Mesothelial cell of epicardium (in vitro differentiated cells): ENCODE results near the gene RBMS1. TPM values are rescaled to one million over a fixed set of nuclear protein-coding genes. Genes with fewer than 3 reads are reported as not detected.
A peak's percentile ranks its signal among the peaks of the same experiment; 100 is the strongest.

Experiments used
- DNase-seq, 2 experiments: peaks; one replicate each; pipeline ENCODE4 v3.0.0; 2021; ENCODE audit warnings: low spot score in 2 of 2; ENCODE audit not compliant: unreplicated experiment in 2 of 2
- H3K27ac Mint-ChIP-seq: 2 replicates; pipeline ENCODE4 v1.8.0; 2021; ENCODE audit warnings: mixed read lengths
- H3K27me3 Mint-ChIP-seq: 2 replicates; pipeline ENCODE4 v1.8.0; 2021; ENCODE audit warnings: low read depth, mixed read lengths
- H3K36me3 Mint-ChIP-seq: 2 replicates; pipeline ENCODE4 v1.8.0; 2021; ENCODE audit warnings: mixed read lengths
- H3K4me1 Mint-ChIP-seq: 2 replicates; pipeline ENCODE4 v1.8.0; 2021; ENCODE audit warnings: mixed read lengths
- H3K4me3 Mint-ChIP-seq: 2 replicates; pipeline ENCODE4 v1.8.0; 2021; ENCODE audit warnings: mild to moderate bottlenecking, moderate library complexity, mixed read lengths
- H3K9me3 Mint-ChIP-seq: 2 replicates; pipeline ENCODE4 v1.8.0; 2021; ENCODE audit warnings: mixed read lengths
- total RNA-seq: library from RNA; stranded (reverse); gene quantifications from 3 replicates; pipeline ENCODE4 v1.2.1, GENCODE V29; 2021
- TF ChIP-seq, protein P1 (sequence below): fragments of 200-600 bp; sonication (generic); IDR thresholded peaks from one replicate; pipeline ENCODE4 v1.5.0; 2021; ENCODE audit warnings: antibody characterized with exemption; ENCODE audit not compliant: unreplicated experiment

Gene RBMS1
- total RNA-seq, 1 donor from 2014 or later: 128 TPM

DNA sequence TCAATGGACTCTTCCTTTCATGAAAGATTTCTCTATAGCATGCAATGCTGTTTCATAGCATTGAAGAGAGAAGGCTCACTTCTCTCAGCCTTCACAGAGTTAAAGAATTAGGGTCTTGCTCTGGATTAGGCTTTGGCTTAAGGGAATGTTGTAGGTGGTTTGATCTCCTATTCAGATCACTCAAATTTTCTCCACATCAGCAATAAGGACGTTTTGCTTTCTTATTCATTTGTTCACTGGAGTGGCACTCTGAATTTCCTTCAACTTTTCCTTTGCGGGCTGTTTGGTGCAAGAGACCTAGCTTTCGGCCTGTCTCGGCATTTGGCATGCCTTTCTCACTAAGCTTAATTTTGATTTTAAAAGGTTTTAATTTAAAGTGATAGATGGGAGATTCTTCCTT, 131.6 kb downstream of the RBMS1 start:
- no peak for DNase-seq
- Mint-ChIP-seq H3K4me1 (peaks cover 23% of the 10 kb centered on the region), H3K27me3 (no peaks in the 10 kb centered on the region), H3K27ac (no peak overlapping the region), H3K36me3 (peaks cover 11% of the 10 kb centered on the region), H3K4me3 (no peak overlapping the region), H3K9me3 (peaks cover under 1% of the 10 kb centered on the region)
- TF ChIP-seq, protein P1, sequence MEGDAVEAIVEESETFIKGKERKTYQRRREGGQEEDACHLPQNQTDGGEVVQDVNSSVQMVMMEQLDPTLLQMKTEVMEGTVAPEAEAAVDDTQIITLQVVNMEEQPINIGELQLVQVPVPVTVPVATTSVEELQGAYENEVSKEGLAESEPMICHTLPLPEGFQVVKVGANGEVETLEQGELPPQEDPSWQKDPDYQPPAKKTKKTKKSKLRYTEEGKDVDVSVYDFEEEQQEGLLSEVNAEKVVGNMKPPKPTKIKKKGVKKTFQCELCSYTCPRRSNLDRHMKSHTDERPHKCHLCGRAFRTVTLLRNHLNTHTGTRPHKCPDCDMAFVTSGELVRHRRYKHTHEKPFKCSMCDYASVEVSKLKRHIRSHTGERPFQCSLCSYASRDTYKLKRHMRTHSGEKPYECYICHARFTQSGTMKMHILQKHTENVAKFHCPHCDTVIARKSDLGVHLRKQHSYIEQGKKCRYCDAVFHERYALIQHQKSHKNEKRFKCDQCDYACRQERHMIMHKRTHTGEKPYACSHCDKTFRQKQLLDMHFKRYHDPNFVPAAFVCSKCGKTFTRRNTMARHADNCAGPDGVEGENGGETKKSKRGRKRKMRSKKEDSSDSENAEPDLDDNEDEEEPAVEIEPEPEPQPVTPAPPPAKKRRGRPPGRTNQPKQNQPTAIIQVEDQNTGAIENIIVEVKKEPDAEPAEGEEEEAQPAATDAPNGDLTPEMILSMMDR: no peak

- Mint-ChIP-seq H3K27me3 (no peaks in the 10 kb centered on the region), H3K9me3 (peaks cover 6% of the 10 kb centered on the region), H3K27ac (no peak overlapping the region), H3K36me3 (peaks cover 15% of the 10 kb centered on the region), H3K4me1 (peaks cover 22% of the 10 kb centered on the region), H3K4me3 (no peak overlapping the region)
- no peak for DNase-seq
- TF ChIP-seq, protein P1: no peak
These were observed 133.4 kb downstream of the RBMS1 start for GRCh38 chr2:160360089-160360757.

- Mint-ChIP-seq H3K27me3 (no peaks in the 10 kb centered on the region), H3K9me3 (peaks cover 6% of the 10 kb centered on the region), H3K4me3 (no peak overlapping the region), H3K36me3 (peaks cover 15% of the 10 kb centered on the region), H3K27ac (no peak overlapping the region), H3K4me1 (peaks cover 23% of the 10 kb centered on the region)
- TF ChIP-seq, protein P1: no peak
- DNase-seq: no peak
These were observed 135.6 kb downstream of the RBMS1 start for GRCh38 chr2:160358046-160358445.

DNA sequence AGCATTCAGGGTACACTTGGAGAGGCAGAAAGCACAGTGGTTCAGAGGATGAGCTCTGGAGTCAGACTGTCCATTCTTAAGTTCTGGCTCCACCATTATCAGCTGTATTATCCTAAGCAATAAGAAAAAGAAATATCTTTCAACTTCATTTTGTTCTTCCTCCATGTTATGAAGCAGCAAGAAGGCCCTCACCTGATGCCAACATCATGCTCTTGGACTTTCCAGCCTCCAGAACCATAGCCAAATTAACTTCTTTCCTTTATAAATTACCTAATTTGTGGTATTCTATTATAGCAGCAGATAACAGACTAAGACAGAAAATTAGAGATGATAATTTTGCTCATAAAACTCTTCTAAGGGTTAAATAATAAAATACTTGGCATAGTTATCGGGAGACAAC, 137.1 kb downstream of the RBMS1 start:
- no peak for DNase-seq
- no peaks in the 10 kb centered on the region for H3K27me3 Mint-ChIP-seq
- H3K4me3 Mint-ChIP-seq: no peak overlapping the region
- H3K36me3 Mint-ChIP-seq: peaks cover 15% of the 10 kb centered on the region
- H3K9me3 Mint-ChIP-seq: peaks cover 6% of the 10 kb centered on the region
- TF ChIP-seq, protein P1: no peak
- H3K27ac Mint-ChIP-seq: no peak overlapping the region
- H3K4me1 Mint-ChIP-seq: peaks cover 24% of the 10 kb centered on the region

GRCh38 chr2:160355080-160355479, 138.5 kb downstream of the RBMS1 start:
- Mint-ChIP-seq H3K9me3 (peaks cover 6% of the 10 kb centered on the region), H3K27ac (peak overlapping the region; percentile 70), H3K4me1 (peaks cover 24% of the 10 kb centered on the region), H3K27me3 (no peaks in the 10 kb centered on the region), H3K4me3 (no peak overlapping the region), H3K36me3 (peaks cover 19% of the 10 kb centered on the region)
- no peak for DNase-seq
- TF ChIP-seq, protein P1: no peak
